CD4-positive, alpha-beta memory T cell (primary cell): ENCODE data around the gene PI4KB. TPM values are rescaled to one million over a fixed set of nuclear protein-coding genes. Genes with fewer than 3 reads are reported as not detected.

ENCODE experiments used
- CTCF ChIA-PET: fragments of 350-600 bp; sonication (Branson Sonifier 250); formaldehyde crosslinking; loops from one replicate; lab custom pipeline; 2021; ENCODE audit warnings: inconsistent platforms; ENCODE audit not compliant: partially characterized antibody; lab: Charles Lee
- POLR2A ChIA-PET: fragments of 350-600 bp; sonication (Branson Sonifier 250); formaldehyde crosslinking; loops from one replicate; lab custom pipeline; 2021; ENCODE audit not compliant: partially characterized antibody; lab: Charles Lee
- DNase-seq, 5 donors: peaks; one replicate each; pipeline versions ENCODE4 v3.0.0 to v3.0.0-alpha.2; 2020 to 2022; ENCODE audit warnings: mixed read lengths in 1 of 5
- H3K27ac ChIP-seq: one replicate; pipeline ENCODE4 v1.7.0; 2013; ENCODE audit warnings: low read depth, low read length
- H3K27me3 ChIP-seq: 2 replicates; pipeline ENCODE4 v1.7.0; 2013; ENCODE audit warnings: mild to moderate bottlenecking, low read length, moderate library complexity; ENCODE audit not compliant: insufficient read depth
- H3K36me3 ChIP-seq: 2 replicates; pipeline ENCODE4 v1.7.0; 2013; ENCODE audit warnings: mild to moderate bottlenecking, low read length, moderate library complexity; ENCODE audit not compliant: insufficient read depth
- H3K4me1 ChIP-seq: 2 replicates; pipeline ENCODE4 v1.7.0; 2013; ENCODE audit warnings: mild to moderate bottlenecking, low read length, moderate library complexity; ENCODE audit not compliant: insufficient read depth
- H3K4me3 ChIP-seq, 2 donors: one replicate each; pipeline ENCODE4 v1.7.0; 2013; ENCODE audit warnings: low read length in 2 of 2, mild to moderate bottlenecking in 1 of 2
- H3K9me3 ChIP-seq, 2 donors: one replicate each; pipeline ENCODE4 v1.7.0; 2013; ENCODE audit warnings: low read length in 2 of 2, control low read depth in 1 of 2; ENCODE audit not compliant: control insufficient read depth in 1 of 2
- H3K27ac Mint-ChIP-seq, 7 donors: one replicate each; pipeline ENCODE4 v1.8.0; 2020 to 2021; ENCODE audit warnings: mixed read lengths in 7 of 7, mild to moderate bottlenecking in 6 of 7, inconsistent platforms in 3 of 7, moderate library complexity in 3 of 7
- H3K27me3 Mint-ChIP-seq, 2 donors: one replicate each; pipeline ENCODE4 v1.8.0; 2020 to 2021; ENCODE audit warnings: mixed read lengths in 2 of 2
- H3K36me3 Mint-ChIP-seq, 2 donors: one replicate each; pipeline ENCODE4 v1.8.0; 2020 to 2021; ENCODE audit warnings: mixed read lengths in 2 of 2, inconsistent platforms in 1 of 2, mild to moderate bottlenecking in 1 of 2
- H3K4me1 Mint-ChIP-seq, 4 donors: one replicate each; pipeline ENCODE4 v1.8.0; 2020 to 2021; ENCODE audit warnings: mixed read lengths in 4 of 4, mild to moderate bottlenecking in 1 of 4
- H3K4me3 Mint-ChIP-seq, 8 donors: one replicate each; pipeline ENCODE4 v1.8.0; 2020 to 2021; ENCODE audit warnings: mixed read lengths in 8 of 8, mild to moderate bottlenecking in 7 of 8, moderate library complexity in 6 of 8, inconsistent platforms in 3 of 8
- H3K9me3 Mint-ChIP-seq, 8 donors: one replicate each; pipeline ENCODE4 v1.8.0; 2020 to 2021; ENCODE audit warnings: mixed read lengths in 8 of 8, mild to moderate bottlenecking in 5 of 8, inconsistent platforms in 3 of 8, moderate library complexity in 1 of 8
- intact Hi-C: fragments of 100-400 bp; cut with micrococcal nuclease; formaldehyde crosslinking; loops from one replicate; pipeline ENCODE4 v1.15.1; 2023
- polyA plus RNA-seq, 2 donors: library from polyadenylated mRNA; unstranded; fragments of 300-500 nt; fragmentation: Illumina TruSeq; gene quantifications; one replicate each; pipeline ENCODE4 v1.2.3, GENCODE V29; 2021
- total RNA-seq, 2 experiments: library from RNA; stranded (reverse); gene quantifications; one replicate each; pipeline ENCODE4 v1.2.3, GENCODE V29; 2021

Gene PI4KB
- total RNA-seq (10 to 100 TPM; 87.2 to 97.4 TPM), polyA plus RNA-seq (10 to 100 TPM; 56.6 to 68.8 TPM)

DNA sequence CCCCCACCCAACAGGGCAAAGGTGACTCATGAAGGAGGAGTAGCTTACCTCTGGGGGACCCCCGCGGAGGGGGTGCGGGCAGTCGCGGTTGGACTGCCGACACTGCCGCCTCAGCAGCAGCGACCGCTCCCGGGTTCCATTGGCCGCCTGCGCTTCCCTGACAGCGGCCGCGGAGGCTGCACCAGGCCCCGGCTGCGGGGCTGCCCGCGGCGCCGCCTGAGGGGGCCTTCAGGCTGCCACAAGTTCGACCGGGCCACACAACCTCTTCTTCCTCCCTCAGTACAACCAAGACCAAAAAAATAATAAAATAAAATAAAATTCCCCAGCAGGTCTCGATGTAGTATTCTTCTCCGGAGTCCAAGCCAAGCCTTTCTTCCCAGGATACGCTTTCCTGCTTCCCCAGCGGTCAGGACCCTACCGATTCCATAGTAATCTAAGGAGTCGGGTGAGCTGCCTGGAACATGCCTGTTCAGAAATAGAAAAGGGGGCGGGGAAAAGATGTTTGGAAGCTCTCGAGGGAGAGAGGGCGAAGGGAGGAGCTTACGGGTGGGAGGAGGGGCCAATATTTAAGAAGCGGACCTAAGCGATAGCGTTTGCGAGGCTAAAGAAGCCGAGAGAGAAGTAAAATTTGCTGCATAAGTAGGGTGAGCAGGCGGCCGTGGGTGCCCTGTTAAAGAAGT lies at the start of gene PI4KB:
Gene PI4KB, minus strand, starts transcription at position 194 of the 680 bp plus-strand sequence. CDS start 10,935 bp downstream, outside the sequence.
- peak within 1 kb of the TSS; percentile 74 to 79 for H3K4me3 ChIP-seq

DNA sequence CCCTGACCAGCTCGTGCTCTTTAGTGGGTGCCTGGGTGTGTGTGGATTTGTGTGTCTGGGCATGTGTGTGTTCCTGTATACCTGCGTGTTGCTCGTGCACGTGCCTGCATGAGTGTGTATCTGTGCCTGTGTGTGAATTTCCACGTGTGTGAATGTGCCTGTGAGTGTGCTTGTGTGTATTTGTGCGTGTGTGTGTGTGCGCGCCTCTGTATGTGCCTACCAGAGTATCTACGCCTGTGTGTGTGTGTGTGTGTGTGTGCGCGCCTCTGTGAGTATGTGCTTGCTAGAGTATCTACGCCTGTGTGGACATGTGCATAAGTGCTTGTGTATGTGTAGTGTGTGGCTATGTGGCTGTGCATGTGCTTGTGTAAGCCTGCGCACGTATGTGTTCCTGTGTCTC lies 46.0 kb upstream of the PI4KB start:
- intact Hi-C loops = no loop called here
- no peak overlapping the region for H3K4me3 Mint-ChIP-seq
- no peaks in the 10 kb centered on the region for H3K9me3 Mint-ChIP-seq
- H3K9me3 ChIP-seq = no peaks in the 10 kb centered on the region
- peak overlapping the region in 1 of 7 donors; percentile 48 for H3K27ac Mint-ChIP-seq
- no peak for DNase-seq
- H3K27me3 ChIP-seq = no peaks in the 10 kb centered on the region
- no peak overlapping the region for H3K27ac ChIP-seq
- H3K4me1 ChIP-seq = no peaks in the 10 kb centered on the region
- CTCF ChIA-PET = no interaction called here
- H3K36me3 Mint-ChIP-seq = no peaks in the 10 kb centered on the region
- H3K4me1 Mint-ChIP-seq = no peaks in the 10 kb centered on the region
- H3K36me3 ChIP-seq = no peaks in the 10 kb centered on the region
- POLR2A ChIA-PET = no interaction called here
- peaks cover 3 to 8% of the 10 kb centered on the region in 2 donors for H3K27me3 Mint-ChIP-seq
- no peak overlapping the region for H3K4me3 ChIP-seq

More for the DNA sequence above, at the start of gene PI4KB:
- ChIA-PET CTCF (interaction anchor here (1.0 to 11.9 kb wide), 8 partner anchors 10 to 75 kb away, joined by 3 to 105 read pairs (median 3); partner anchors contain the start of gene ZNF687), POLR2A (interaction anchor here (0.6 to 3.9 kb wide), 26 partner anchors 9 to 1093 kb away, joined by 3 to 50 read pairs (median 4); partner anchors contain the start of genes MRPL9, POGZ, PSMB4 and PSMD4)
- peak within 1 kb of the TSS; percentile 84 for H3K27ac ChIP-seq
- Mint-ChIP-seq H3K27ac (peak within 1 kb of the TSS; percentile 90 to 99 (median 99)), H3K27me3 (no peaks in the 10 kb centered on the region), H3K4me1 (peaks cover 31 to 57% (median 40%) of the 10 kb centered on the region in 4 donors), H3K4me3 (peak within 1 kb of the TSS; percentile 92 to 98 (median 97)), H3K9me3 (no peaks in the 10 kb centered on the region), H3K36me3 (peaks cover 12 to 34% of the 10 kb centered on the region in 2 donors)
- H3K9me3 ChIP-seq = no peaks in the 10 kb centered on the region
- no peaks in the 10 kb centered on the region for H3K27me3 ChIP-seq
- H3K4me1 ChIP-seq = peaks cover 35% of the 10 kb centered on the region
- peaks cover 5% of the 10 kb centered on the region for H3K36me3 ChIP-seq
- intact Hi-C loops = loop anchor here (1.0 to 5.0 kb wide), 6 partner anchors 20 to 436 kb away; partner anchors contain the start of genes MRPL9, PSMB4, RFX5 and TNFAIP8L2
- peak; percentile 95 to 97 (median 97) for DNase-seq

DNA sequence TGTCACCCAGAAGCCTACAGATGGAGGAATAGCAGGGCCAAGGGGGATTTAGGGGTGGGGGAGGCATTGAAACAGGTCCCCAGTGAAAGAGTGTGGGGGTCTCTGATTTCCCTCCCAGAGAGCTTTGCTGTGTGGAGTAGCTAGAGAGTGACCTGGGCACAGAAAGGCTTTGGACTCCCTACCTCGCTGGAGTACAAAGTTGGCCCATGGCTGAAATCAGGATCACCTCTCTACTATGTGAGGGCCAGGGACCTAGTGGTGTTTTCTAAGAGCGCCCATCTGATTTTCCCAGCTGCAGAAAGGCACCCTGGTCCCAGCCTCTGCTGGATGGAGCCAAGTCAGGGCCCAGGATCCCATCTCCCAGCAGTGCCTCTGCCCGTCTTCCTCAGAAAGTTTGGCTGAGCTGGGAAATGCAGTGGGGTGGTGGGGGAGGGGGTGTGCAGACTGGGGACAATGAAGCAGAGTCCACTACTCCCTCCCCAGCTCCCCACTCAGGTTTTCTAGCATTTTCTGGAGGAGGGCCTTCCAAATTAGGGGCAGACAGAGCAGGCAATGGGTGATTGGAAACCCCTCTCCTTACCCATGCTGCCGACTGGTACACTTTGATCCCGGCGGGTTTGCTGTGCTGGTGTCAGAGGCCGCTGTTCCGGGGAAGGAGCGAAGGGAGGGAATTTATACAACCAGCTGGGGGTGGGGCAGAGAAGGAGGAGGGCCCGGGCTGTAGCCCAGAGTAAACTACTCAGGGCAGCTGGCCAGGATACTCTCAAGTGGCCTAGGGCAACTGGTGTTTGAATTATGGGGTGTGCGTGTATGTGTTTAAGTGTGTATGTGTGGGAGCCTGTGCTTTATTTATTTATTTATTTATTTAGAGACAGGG lies 45.1 kb upstream of the PI4KB start, which contains the start of gene SELENBP1:
Gene SELENBP1, minus strand, starts transcription at position 648 of the 877 bp plus-strand sequence. Its CDS starts 64 bp downstream, at position 584.
- Mint-ChIP-seq H3K27me3 (peaks cover 3 to 10% of the 10 kb centered on the region in 2 donors), H3K4me3 (no peak within 1 kb of the TSS), H3K36me3 (no peaks in the 10 kb centered on the region), H3K9me3 (no peaks in the 10 kb centered on the region), H3K27ac (peak within 1 kb of the TSS in 2 of 7 donors; percentile 48 to 50), H3K4me1 (no peaks in the 10 kb centered on the region)
- no peaks in the 10 kb centered on the region for H3K4me1 ChIP-seq
- H3K27ac ChIP-seq = no peak within 1 kb of the TSS
- no peaks in the 10 kb centered on the region for H3K27me3 ChIP-seq
- DNase-seq = no peak
- POLR2A ChIA-PET = interaction anchor here (0.5 kb wide), 1 partner anchor 1188 kb away, joined by 4 read pairs; no protein-coding TSS in a partner anchor
- no peaks in the 10 kb centered on the region for H3K36me3 ChIP-seq
- intact Hi-C loops = no loop called here
- no peak within 1 kb of the TSS for H3K4me3 ChIP-seq
- CTCF ChIA-PET = interaction anchor here (1.2 kb wide), 1 partner anchor 19 kb away, joined by 3 read pairs; no protein-coding TSS in a partner anchor
- H3K9me3 ChIP-seq = no peaks in the 10 kb centered on the region

DNA sequence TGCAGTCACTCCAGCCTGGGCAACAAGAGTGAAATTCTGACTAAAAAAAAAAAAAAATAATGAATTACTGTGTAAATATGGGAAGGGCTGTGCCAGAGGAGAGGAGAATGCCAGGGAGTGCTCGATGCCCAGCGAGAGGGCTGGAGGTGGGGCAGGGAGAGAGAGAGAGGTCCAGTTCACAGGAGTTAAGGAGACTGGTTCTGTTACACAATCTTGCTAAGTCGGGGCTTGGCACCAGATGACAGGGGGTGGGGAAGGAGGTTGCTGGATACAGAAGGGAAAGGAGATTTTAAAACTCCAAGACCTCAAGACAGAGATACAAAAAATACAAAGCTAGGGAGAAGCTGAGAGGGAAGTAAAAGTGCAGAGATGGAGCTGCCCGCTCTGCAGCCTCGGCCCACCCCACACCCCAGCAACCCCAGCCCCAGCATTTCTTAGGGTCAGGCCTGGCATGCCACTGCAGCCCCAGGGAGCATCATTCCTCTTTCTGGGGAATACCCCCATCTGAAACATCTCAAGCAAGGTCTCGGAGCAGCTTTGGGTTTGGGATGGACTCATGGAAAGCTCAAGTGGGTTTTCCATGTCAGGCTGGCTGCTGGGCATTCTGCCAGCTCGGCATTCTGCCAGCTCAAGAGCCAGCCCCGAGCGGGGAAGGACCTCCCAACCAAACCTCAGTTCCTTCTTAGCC lies 44.3 kb upstream of the PI4KB start:
- no peaks in the 10 kb centered on the region for H3K36me3 ChIP-seq
- no peaks in the 10 kb centered on the region for H3K36me3 Mint-ChIP-seq
- peaks cover 3 to 9% of the 10 kb centered on the region in 2 donors for H3K27me3 Mint-ChIP-seq
- POLR2A ChIA-PET = interaction anchor here (0.5 to 0.7 kb wide), 2 partner anchors 442 to 1188 kb away, joined by 3 to 4 read pairs; no protein-coding TSS in a partner anchor
- H3K9me3 ChIP-seq = no peaks in the 10 kb centered on the region
- H3K4me3 ChIP-seq = no peak overlapping the region
- CTCF ChIA-PET = interaction anchor here (1.2 kb wide), 1 partner anchor 18 kb away, joined by 3 read pairs; no protein-coding TSS in a partner anchor
- H3K27ac ChIP-seq = no peak overlapping the region
- no peaks in the 10 kb centered on the region for H3K4me1 Mint-ChIP-seq
- H3K27me3 ChIP-seq = no peaks in the 10 kb centered on the region
- no peaks in the 10 kb centered on the region for H3K4me1 ChIP-seq
- no peak overlapping the region for H3K27ac Mint-ChIP-seq
- H3K4me3 Mint-ChIP-seq = no peak overlapping the region
- no peaks in the 10 kb centered on the region for H3K9me3 Mint-ChIP-seq
- no peak for DNase-seq
- intact Hi-C loops = no loop called here

DNA sequence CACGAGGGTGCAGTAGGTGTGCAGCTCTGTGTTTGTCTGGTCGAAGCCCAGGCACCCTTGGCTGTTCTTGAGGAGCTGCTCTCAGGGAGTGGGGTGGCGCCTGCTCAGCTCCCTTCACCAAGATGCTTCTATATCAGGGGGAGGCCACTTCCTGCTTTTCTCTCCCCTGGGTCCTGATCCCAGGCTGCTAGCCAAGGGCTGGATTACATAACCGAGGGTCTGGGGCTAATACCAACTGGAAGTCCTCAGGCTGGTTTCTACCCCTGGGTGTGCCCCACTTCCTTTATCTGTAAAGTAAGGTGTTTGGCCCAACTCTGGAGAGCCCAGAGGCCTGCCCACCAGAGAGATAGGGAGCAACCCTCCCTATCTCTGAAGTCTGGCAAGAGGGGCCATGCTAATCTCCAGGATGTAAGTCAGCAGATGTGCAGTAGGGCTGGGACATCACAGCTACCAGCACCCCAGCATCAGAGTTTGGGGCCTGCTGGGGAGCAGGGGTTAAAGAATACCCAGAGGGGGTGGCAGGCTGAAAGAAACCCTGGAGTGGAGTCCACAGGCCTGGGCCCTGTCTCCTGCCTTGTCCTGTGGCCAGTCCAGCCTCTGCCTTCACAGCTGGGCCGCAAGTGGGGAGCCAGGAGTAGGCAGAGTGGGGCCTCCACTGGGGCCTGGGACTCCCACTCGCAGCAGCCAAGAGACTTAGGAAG lies 43.1 kb upstream of the PI4KB start:
- intact Hi-C loops = no loop called here
- Mint-ChIP-seq H3K27ac (no peak overlapping the region), H3K27me3 (peaks cover 1 to 6% of the 10 kb centered on the region in 2 donors), H3K4me1 (no peaks in the 10 kb centered on the region), H3K4me3 (no peak overlapping the region), H3K36me3 (no peaks in the 10 kb centered on the region), H3K9me3 (no peaks in the 10 kb centered on the region)
- Histone ChIP-seq H3K4me1 (no peaks in the 10 kb centered on the region), H3K36me3 (no peaks in the 10 kb centered on the region), H3K9me3 (no peaks in the 10 kb centered on the region), H3K27me3 (no peaks in the 10 kb centered on the region), H3K4me3 (no peak overlapping the region), H3K27ac (no peak overlapping the region)
- no peak for DNase-seq
- ChIA-PET POLR2A (interaction anchor here (0.7 kb wide), 1 partner anchor 443 kb away, joined by 3 read pairs; no protein-coding TSS in a partner anchor), CTCF (no interaction called here)

DNA sequence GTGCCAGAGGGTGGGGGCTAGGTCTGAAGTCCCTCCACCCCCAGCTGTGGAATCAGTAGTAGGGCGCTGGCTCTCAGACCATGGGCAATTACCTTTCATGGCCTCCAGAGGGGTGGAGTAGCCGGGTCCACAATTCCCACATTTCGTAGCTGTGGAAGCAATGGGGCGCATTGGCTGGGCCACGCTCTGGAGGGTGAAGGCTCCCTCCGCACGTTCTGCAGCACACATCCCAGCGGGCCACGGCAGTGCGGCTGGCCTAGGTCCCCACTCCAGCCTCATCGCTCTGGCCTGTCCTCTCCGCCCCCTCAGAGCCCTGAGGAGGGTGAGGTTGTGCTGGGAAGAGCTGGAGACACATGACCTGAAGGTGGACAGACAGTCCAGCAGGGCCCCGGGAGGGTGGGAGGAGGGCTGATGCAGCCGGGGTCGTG lies 42.4 kb upstream of the PI4KB start:
- intact Hi-C loops = no loop called here
- H3K4me3 ChIP-seq = no peak overlapping the region

More for the DNA sequence above, 42.4 kb upstream of the PI4KB start:
- Mint-ChIP-seq H3K9me3 (no peaks in the 10 kb centered on the region), H3K27ac (no peak overlapping the region), H3K27me3 (peaks cover 0 to 2% of the 10 kb centered on the region in 2 donors), H3K4me1 (no peaks in the 10 kb centered on the region), H3K4me3 (no peak overlapping the region), H3K36me3 (no peaks in the 10 kb centered on the region)
- no peaks in the 10 kb centered on the region for H3K9me3 ChIP-seq
- POLR2A ChIA-PET = no interaction called here
- no peak overlapping the region for H3K27ac ChIP-seq
- H3K36me3 ChIP-seq = no peaks in the 10 kb centered on the region
- no peaks in the 10 kb centered on the region for H3K27me3 ChIP-seq
- H3K4me1 ChIP-seq = no peaks in the 10 kb centered on the region
- CTCF ChIA-PET = no interaction called here
- DNase-seq = no peak
